ENCODE results near the gene TNIP3. TPM values are rescaled to one million over a fixed set of nuclear protein-coding genes. Genes with fewer than 3 reads are reported as not detected.

The TNIP3 gene
- polyA plus RNA-seq, 4 donors = 0.79 to 2.3 (median 2.1) TPM

DNA sequence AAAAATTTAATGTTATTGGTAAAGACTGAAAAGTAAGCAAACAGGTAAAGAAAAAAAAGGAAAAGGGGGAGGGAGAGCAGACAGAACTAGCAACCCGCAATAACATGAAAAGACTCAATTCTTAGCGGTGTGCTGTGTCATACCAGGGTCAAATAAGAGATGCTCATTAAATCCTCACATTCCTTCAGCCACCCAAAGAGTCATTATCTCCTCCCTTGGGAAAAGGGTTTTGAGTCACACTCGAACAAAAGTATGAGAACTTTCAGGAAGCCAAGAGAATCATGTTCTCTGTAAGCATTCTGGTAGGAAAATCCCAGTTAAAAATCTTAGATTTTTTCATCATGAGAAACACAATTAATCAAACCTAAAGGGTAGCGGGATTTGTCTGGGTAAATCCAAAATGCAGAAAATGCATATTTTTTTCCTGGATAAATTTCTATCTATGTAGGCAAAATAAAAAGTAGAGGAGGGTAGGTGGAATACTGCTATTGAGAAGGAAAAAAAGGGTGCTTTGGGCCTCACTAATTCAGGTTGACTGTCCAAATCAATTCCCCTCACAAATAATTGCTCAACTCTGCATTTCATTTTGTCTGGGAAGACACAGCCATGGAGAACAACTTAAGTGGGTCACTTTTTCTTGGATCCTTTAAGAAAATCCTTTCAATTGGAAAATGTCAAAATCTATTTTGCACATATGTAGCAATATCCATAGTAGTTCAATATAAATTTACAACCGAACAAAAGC lies 23.2 kb downstream of the TNIP3 start:
- no peak for DNase-seq (ENCODE audit: low read depth in 4 of 4, low spot score in 2 of 4)

- no peak for DNase-seq (ENCODE audit: low read depth in 4 of 4, low spot score in 2 of 4)
Measured at GRCh38 chr4:121139533-121140222, 24.4 kb downstream of the TNIP3 start.

- DNase-seq (ENCODE audit: low read depth in 4 of 4, low spot score in 2 of 4) = no peak
Measured at GRCh38 chr4:121138039-121138825, 25.9 kb downstream of the TNIP3 start.

- no peak for DNase-seq (ENCODE audit: low read depth in 4 of 4, low spot score in 2 of 4)
Measured at GRCh38 chr4:121130326-121130660, 33.8 kb downstream of the TNIP3 start.

DNA sequence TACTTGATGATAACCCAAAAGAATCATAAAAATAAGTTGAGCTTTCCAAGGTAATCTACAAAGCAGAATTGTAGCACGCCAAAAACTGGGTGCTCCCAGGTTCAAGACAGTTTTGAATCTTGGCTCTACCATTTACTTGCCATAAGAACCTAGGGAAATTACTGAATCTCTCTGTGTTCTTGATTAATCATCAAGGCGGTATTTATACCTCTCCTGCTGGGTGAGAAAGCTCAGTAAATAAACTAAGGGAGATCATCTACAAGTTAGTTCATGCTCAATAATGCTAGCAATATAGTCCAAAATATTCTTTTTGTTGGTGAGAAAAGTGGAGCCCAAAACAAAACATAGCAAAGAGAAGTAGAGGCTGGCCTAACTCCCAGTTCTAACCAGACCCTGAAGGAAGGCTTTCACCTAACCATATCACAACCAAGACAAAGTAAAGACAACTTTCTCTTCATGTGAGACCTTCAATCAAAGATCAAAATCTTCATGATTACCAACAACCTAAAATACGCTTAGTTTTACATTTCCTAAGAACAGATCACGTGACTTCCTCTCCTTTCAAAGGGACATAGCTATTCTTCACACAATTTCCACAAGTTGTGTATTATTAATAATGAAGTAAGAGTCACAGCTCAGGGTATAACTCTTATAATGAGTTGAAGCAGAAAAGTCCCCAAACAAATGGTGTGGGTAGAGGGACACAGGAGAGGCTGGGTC lies 34.4 kb downstream of the TNIP3 start:
- DNase-seq (ENCODE audit: low read depth in 4 of 4, low spot score in 2 of 4) = no peak

- no peak for DNase-seq (ENCODE audit: low read depth in 4 of 4, low spot score in 2 of 4)
Measured at GRCh38 chr4:121127100-121127499, 37.0 kb downstream of the TNIP3 start.

DNA sequence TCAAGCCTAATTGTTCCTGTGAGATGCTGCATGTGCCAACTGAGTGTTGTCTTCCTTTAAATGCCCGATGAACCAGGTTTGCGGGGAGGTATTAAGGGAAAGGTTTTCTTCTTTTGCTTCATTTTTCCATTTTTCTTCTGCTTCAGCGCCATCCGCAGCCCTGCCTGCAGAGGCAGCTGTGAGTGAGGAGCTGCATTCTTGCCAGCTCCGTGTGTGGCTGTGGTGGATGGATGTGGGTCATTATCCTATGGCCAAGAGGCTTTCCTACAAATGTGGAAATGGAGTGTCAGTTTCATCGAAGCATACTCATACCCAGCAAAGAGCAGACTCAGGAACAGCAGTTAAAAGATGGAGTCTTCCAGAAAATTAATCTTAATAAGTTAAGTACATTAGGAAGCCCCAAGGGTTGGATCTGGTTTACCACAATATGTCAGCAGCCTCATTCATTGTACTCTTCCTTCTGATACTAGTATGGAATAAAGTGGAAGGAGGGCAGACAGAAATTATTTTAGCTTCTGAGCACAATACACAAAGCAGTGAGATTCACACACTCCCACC lies 37.6 kb downstream of the TNIP3 start:
- DNase-seq (ENCODE audit: low read depth in 4 of 4, low spot score in 2 of 4) = no peak

GRCh38 chr4:121125498-121125885 lies 38.6 kb downstream of the TNIP3 start:
- no peak for DNase-seq (ENCODE audit: low read depth in 4 of 4, low spot score in 2 of 4)

DNA sequence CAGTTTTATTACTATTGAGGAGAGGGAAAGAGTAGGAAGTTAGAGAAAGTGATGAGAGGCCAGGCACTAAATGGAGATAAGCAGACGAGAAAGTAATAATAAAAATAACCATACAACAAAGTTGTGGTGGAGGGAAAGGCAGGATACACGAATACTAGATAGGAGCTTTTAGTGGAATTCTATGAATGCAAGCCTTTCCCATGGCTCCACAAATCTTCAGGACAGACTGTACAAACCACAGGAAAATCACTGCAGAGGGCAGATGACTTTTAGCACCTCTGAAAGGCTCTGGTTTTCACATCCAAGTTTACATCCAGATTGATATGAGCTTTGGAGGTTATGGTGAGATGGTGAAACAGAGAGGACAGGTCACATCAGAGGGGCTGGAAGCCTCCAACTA lies 41.5 kb downstream of the TNIP3 start:
- no peak for DNase-seq (ENCODE audit: low read depth in 4 of 4, low spot score in 2 of 4)

DNA sequence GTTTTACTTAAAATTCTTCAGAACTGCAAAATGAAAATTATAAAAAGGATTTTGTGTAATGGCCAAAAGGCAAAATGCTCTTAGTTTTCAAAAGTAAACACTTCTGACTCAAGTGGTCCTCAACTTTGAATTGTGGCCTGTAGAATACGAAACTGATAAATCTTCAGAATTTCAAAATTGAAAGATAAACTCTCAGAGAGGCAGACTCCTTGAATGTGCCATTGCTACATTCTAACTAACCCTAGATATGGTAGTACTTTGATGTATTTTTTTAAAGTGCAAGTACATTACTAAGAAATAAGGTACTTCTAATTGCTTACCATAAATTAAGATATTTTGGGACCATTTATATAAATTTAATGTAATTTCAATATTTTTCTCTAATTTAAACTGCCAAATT lies 44.4 kb downstream of the TNIP3 start:
- DNase-seq (ENCODE audit: low read depth in 4 of 4, low spot score in 2 of 4) = no peak

GRCh38 chr4:121118344-121118743 lies 45.8 kb downstream of the TNIP3 start:
- no peak for DNase-seq (ENCODE audit: low read depth in 4 of 4, low spot score in 2 of 4)

DNA sequence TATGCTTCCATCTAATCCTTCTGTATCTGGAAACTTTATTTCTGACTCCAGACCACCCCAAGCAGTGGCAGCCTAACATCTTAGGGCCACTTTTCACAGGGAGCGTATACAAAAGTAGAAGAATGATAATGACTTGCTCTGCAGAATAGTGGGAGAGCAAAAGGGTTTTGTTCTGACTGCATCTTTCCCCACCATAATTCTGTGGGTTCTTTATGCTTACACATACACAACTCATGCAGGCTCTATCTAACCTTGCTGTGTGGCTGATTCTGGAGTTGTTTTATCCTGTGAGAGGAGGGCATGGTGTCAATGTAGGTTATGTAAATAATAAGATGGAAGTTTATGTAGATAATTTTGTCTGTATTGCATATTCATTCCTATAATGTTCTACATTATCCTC lies 49.4 kb downstream of the TNIP3 start:
- DNase-seq (ENCODE audit: low read depth in 4 of 4, low spot score in 2 of 4) = no peak

- DNase-seq (ENCODE audit: low read depth in 4 of 4, low spot score in 2 of 4) = no peak
Measured at GRCh38 chr4:121112530-121112929, 51.6 kb downstream of the TNIP3 start.

DNA sequence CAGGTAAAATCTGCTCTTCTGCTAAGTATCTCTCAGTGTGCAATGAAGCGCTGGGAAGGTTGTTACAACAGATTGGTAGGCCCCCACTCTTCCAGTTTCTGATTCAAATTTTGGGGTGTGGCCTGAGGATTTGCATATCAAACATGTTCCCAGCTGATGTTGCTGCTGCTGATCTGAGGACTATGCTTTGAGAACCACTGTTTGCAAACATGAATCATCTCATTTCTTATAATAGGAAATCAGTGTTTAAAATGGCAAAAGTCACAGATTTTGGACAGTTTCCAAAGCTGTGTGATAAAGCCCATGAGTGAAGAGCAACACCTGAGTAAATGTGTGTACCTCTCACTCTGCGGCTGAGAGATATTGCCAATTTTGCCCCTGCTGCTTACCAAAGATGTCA lies 55.6 kb downstream of the TNIP3 start:
- no peak for DNase-seq (ENCODE audit: low read depth in 4 of 4, low spot score in 2 of 4)

GRCh38 chr4:121107507-121107906 lies 56.6 kb downstream of the TNIP3 start:
- no peak for DNase-seq (ENCODE audit: low read depth in 4 of 4, low spot score in 2 of 4)

- no peak for DNase-seq (ENCODE audit: low read depth in 4 of 4, low spot score in 2 of 4)
Measured at GRCh38 chr4:121100093-121100775, 63.9 kb downstream of the TNIP3 start.

DNA sequence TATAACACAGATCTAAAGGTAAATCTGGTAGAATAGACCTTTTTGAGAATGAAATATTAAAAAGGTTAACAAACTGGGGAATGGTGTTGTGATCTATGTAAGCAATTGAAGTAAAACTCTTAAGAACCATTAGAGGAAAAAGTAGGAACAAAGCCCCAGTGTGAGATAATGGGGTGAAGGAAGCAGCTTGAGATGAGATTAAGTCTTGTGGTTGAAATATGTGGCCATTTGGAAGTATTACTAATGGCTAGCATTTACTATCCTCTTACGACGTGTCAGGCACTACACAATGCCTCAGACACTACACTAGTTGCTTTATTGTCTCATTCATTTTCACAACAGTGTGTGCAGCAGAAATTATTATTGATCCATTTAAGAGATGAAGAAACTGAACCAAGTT lies 65.9 kb downstream of the TNIP3 start:
- no peak for DNase-seq (ENCODE audit: low read depth in 4 of 4, low spot score in 2 of 4)

GRCh38 chr4:121096629-121097028 lies 67.5 kb downstream of the TNIP3 start:
- peak in 1 of 4 donors; percentile 29 for DNase-seq (ENCODE audit: low read depth in 4 of 4, low spot score in 2 of 4)

DNA sequence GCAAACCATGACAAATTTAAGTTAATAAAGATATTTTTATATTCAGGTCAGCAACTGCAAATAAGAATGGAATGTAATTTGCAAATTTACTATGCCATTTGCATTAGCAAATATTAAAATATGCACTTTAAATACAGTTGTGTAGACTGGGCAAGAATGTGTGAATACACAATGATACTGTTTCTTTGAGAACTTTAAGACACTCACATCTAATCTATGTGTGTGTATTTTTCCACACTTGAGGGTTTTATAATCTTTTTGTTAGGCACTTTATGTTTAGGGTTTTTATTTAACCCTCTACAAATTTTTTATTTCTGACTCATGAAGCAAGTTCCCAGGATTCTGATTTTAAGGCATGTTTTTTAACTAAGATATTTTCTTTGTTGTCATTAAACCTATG lies 67.9 kb downstream of the TNIP3 start:
- no peak for DNase-seq (ENCODE audit: low read depth in 4 of 4, low spot score in 2 of 4)

DNA sequence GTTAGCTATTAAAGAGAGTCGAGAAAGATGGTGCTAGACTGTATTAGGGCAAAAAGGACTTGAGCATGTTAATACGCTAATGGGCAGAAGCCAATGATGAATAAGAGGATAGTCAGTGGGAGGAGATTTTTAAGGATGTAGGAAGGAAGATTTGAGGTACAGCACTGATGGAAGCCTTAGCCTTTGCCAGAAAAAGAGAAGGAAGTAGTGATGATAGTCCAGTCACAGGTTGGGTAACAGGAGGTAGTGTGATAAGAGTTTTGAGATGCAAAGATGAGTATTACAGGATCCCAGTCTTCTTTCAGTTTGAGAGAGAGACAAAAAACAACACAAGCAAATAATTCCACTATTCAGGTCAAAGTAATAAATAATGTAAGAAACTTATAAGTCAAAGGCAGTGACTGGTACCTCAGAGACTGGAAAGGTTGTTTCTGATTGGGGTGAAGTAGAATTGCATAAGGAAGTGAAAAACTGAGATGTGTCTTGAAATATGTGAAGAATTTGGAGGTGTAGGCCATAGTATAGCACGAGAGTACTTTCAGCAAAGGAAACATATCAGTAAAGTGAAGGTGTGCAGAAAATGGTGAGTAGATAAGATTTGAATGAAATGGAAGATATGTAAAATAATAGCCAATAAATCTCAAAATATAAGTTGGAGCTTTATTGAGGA lies 69.7 kb downstream of the TNIP3 start:
- no peak for DNase-seq (ENCODE audit: low read depth in 4 of 4, low spot score in 2 of 4)
